Endothelial cell of umbilical vein (primary cell): ENCODE results near the gene FOXL3. TPM values are rescaled to one million over a fixed set of nuclear protein-coding genes. Genes with fewer than 3 reads are reported as not detected.

Source experiments
- BruUV-seq: library from RNA; stranded (reverse); fragments of 400-500 nt; replicated peaks from 2 replicates; lab custom pipeline; 2021; lab: Mats Ljungman, UMichigan
- CTCF ChIA-PET: fragments of 300-600, 350-600 bp; sonication (Branson Sonifier 250); formaldehyde crosslinking; loops from one replicate; lab custom pipeline; 2021; ENCODE audit warnings: antibody characterized with exemption, inconsistent platforms; lab: Charles Lee
- POLR2A ChIA-PET: fragments of 300-600, 350-600 bp; sonication (Branson Sonifier 250); formaldehyde crosslinking; loops from one replicate; lab custom pipeline; 2021; ENCODE audit warnings: antibody characterized with exemption, inconsistent platforms; lab: Charles Lee
- DNase-seq: peaks from one replicate; pipeline ENCODE4 v3.0.0-alpha.2; 2011; ENCODE audit warnings: low read depth, low spot score
- FAIRE-seq: peaks from 2 replicates; lab custom pipeline; 2011; peaks lifted over from hg19 to GRCh38; lab: Jason Lieb, UNC
- H2AFZ ChIP-seq: 2 replicates; pipeline ENCODE4 v1.6.0; 2012; ENCODE audit warnings: low read depth, low read length, control low read depth, inconsistent platforms
- H3K27ac ChIP-seq: 2 replicates; pipeline ENCODE4 v1.5.1; 2011; ENCODE audit warnings: low read depth, mild to moderate bottlenecking, control low read depth, low read length, moderate library complexity; ENCODE audit not compliant: insufficient read depth
- H3K27me3 ChIP-seq, 2 experiments: 2 replicates each; pipeline versions ENCODE4 v1.6.0 to v1.6.1; 2011; ENCODE audit warnings: low read length in 2 of 2, mixed read lengths in 1 of 2; ENCODE audit not compliant: control insufficient read depth in 2 of 2, insufficient read depth in 2 of 2
- H3K36me3 ChIP-seq, 2 experiments: 2 replicates in 1 of 2; 3 replicates in 1 of 2; pipeline ENCODE4 v1.5.1; 2011; ENCODE audit warnings: low read length in 2 of 2, mild to moderate bottlenecking in 1 of 2, moderate library complexity in 1 of 2; ENCODE audit not compliant: control insufficient read depth in 2 of 2, insufficient read depth in 2 of 2; ENCODE audit errors: extremely low read depth in 1 of 2
- H3K4me1 ChIP-seq: 3 replicates; pipeline ENCODE4 v1.5.1; 2011; ENCODE audit warnings: mild to moderate bottlenecking, low read length; ENCODE audit not compliant: control insufficient read depth, insufficient read depth; ENCODE audit errors: extremely low read depth
- H3K4me2 ChIP-seq: 2 replicates; pipeline ENCODE4 v1.6.1; 2011; ENCODE audit warnings: low read length, control low read depth, mixed read lengths; ENCODE audit not compliant: insufficient read depth
- H3K4me3 ChIP-seq, 3 experiments: fragments of 200-600 bp in 1 of 3; sonication (generic), shearing (Covaris generic) in 1 of 3; replicated peaks in 1 of 3; 2 replicates each; pipeline ENCODE4 v1.5.1; 2011 to 2016; ENCODE audit warnings: control low read depth in 3 of 3, low read length in 3 of 3, mild to moderate bottlenecking in 2 of 3, inconsistent platforms in 1 of 3, low read depth in 1 of 3, moderate library complexity in 1 of 3; ENCODE audit not compliant: insufficient read depth in 1 of 3
- H3K79me2 ChIP-seq: 2 replicates; pipeline ENCODE4 v1.6.0; 2012; ENCODE audit warnings: low read length, inconsistent platforms; ENCODE audit not compliant: control insufficient read depth, insufficient read depth
- H3K9ac ChIP-seq: replicated peaks from 2 replicates; pipeline ENCODE3; 2011; ENCODE audit warnings: low read length, control low read depth; ENCODE audit not compliant: insufficient read depth; ENCODE audit errors: extremely low read depth
- H3K9me1 ChIP-seq: replicated peaks from 3 replicates; pipeline ENCODE4 v1.6.0; 2011; ENCODE audit warnings: mild to moderate bottlenecking, low read length; ENCODE audit not compliant: control insufficient read depth, insufficient read depth; ENCODE audit errors: extremely low read depth
- H3K9me3 ChIP-seq: replicated peaks from 2 replicates; pipeline ENCODE4 v1.5.1; 2012; ENCODE audit warnings: low read length, inconsistent platforms; ENCODE audit not compliant: control insufficient read depth, insufficient read depth
- H4K20me1 ChIP-seq: replicated peaks from 2 replicates; pipeline ENCODE3; 2011; ENCODE audit warnings: mild to moderate bottlenecking, low read length; ENCODE audit not compliant: control insufficient read depth, insufficient read depth; ENCODE audit errors: extremely low read depth
- EZH2 ChIP-seq: IDR thresholded peaks from 2 replicates; pipeline ENCODE4 v1.6.1; 2012; ENCODE audit warnings: borderline replicate concordance, low read depth, mild to moderate bottlenecking, moderate library complexity, low read length, inconsistent platforms; ENCODE audit not compliant: severe bottlenecking
- FOS ChIP-seq: IDR thresholded peaks from 2 replicates; pipeline ENCODE4 v1.6.1; 2011; ENCODE audit warnings: mild to moderate bottlenecking, low read length, moderate library complexity, borderline replicate concordance; ENCODE audit not compliant: insufficient read depth
- GATA2 ChIP-seq: IDR thresholded peaks from 2 replicates; pipeline ENCODE4 v1.7.0; 2011; ENCODE audit warnings: low read depth, mild to moderate bottlenecking, moderate library complexity, mixed read lengths, low read length; ENCODE audit not compliant: insufficient read length, insufficient read depth
- JUN ChIP-seq: IDR thresholded peaks from 2 replicates; pipeline ENCODE4 v1.6.1; 2011; ENCODE audit warnings: borderline replicate concordance, low read depth; ENCODE audit not compliant: insufficient read length, insufficient read depth
- MAX ChIP-seq: IDR thresholded peaks from 2 replicates; pipeline ENCODE4 v1.6.1; 2011; ENCODE audit not compliant: insufficient read depth, insufficient read length
- MYC ChIP-seq: IDR thresholded peaks from one replicate; pipeline ENCODE4 v1.6.1; 2011; ENCODE audit warnings: mild to moderate bottlenecking, low read depth, low read length
- POLR2A ChIP-seq: IDR thresholded peaks from 2 replicates; pipeline ENCODE4 v1.6.1; 2012; ENCODE audit warnings: low read depth, mild to moderate bottlenecking, control low read depth, low read length
- POLR2AphosphoS5 ChIP-seq: IDR thresholded peaks from 2 replicates; pipeline ENCODE4 v1.6.1; 2012; ENCODE audit warnings: low read depth, mild to moderate bottlenecking, control low read depth, low read length, moderate library complexity; ENCODE audit not compliant: insufficient read depth
- dilution Hi-C: fragments of 300-500 bp; cut with MboI; formaldehyde crosslinking; loops from one replicate; pipeline ENCODE4 v1.15.0; 2019; ENCODE audit warnings: low sequenced_read_pairs; ENCODE audit not compliant: extremely low pct_ligation_motif_present
- intact Hi-C: fragments of 100-400 bp; cut with micrococcal nuclease; formaldehyde crosslinking; loops from one replicate; pipeline ENCODE4 v1.10.0; 2022
- polyA plus RNA-seq, 4 experiments: library from polyadenylated mRNA; depleted of rRNA in 3 of 4; stranded (reverse) in 3 of 4; unstranded in 1 of 4; fragments of >200 nt; gene quantifications; 2 replicates each; pipeline versions ENCODE4 v1.2.1 to v1.2.3, GENCODE V29; 2011 to 2012; ENCODE audit warnings: missing spikeins in 1 of 4
- total RNA-seq: library from RNA; stranded (reverse); gene quantifications from 2 replicates; pipeline ENCODE4 v1.2.3, GENCODE V29; 2021
- TF ChIP-seq, protein P1 (sequence below), 2 donors: IDR thresholded peaks; 1 replicate in 1 of 2; 2 replicates in 1 of 2; pipeline ENCODE4 v1.5.1; 2011; ENCODE audit warnings: low read length in 2 of 2, mild to moderate bottlenecking in 2 of 2, moderate library complexity in 2 of 2, control low read depth in 1 of 2, inconsistent platforms in 1 of 2, low read depth in 1 of 2; ENCODE audit not compliant: insufficient read depth in 1 of 2; ENCODE audit errors: extremely low read depth in 1 of 2

Gene FOXL3
- total and polyA plus RNA-seq, 2 donors (not counting 3 experiments of a cell fraction or from before 2014, with no cell fraction given): not detected

GRCh38 chr7:327991-328702 is 38.2 kb downstream of the FOXL3 start:
- Histone ChIP-seq H3K4me2 (no peak overlapping the region), H3K9me3 (no peaks in the 10 kb centered on the region), H4K20me1 (no peaks in the 10 kb centered on the region), H3K27me3 (peaks cover 0 to 2% of the 10 kb centered on the region in 2 experiments), H3K9ac (no peak overlapping the region), H3K79me2 (no peaks in the 10 kb centered on the region), H3K9me1 (no peaks in the 10 kb centered on the region), H3K4me1 (no peaks in the 10 kb centered on the region), H3K36me3 (no peaks in the 10 kb centered on the region), H3K27ac (no peak overlapping the region), H3K4me3 (no peak overlapping the region), H2AFZ (no peak overlapping the region)
- DNase-seq: no peak
- BruUV-seq: no TSS peak
- ChIA-PET POLR2A (no interaction called here), CTCF (no interaction called here)
- TF ChIP-seq EZH2 (no peak), GATA2 (no peak), POLR2A (no peak), MYC (no peak), MAX (no peak), FOS (no peak), POLR2AphosphoS5 (no peak), JUN (no peak)
- TF ChIP-seq, protein P1, sequence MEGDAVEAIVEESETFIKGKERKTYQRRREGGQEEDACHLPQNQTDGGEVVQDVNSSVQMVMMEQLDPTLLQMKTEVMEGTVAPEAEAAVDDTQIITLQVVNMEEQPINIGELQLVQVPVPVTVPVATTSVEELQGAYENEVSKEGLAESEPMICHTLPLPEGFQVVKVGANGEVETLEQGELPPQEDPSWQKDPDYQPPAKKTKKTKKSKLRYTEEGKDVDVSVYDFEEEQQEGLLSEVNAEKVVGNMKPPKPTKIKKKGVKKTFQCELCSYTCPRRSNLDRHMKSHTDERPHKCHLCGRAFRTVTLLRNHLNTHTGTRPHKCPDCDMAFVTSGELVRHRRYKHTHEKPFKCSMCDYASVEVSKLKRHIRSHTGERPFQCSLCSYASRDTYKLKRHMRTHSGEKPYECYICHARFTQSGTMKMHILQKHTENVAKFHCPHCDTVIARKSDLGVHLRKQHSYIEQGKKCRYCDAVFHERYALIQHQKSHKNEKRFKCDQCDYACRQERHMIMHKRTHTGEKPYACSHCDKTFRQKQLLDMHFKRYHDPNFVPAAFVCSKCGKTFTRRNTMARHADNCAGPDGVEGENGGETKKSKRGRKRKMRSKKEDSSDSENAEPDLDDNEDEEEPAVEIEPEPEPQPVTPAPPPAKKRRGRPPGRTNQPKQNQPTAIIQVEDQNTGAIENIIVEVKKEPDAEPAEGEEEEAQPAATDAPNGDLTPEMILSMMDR (IDR thresholded peaks at IDR 0.05; ENCODE audit: extremely low read depth in 1 of 2, insufficient read depth in 1 of 2, low read depth in 1 of 2, low read length in 2 of 2): no peak
- no peak for FAIRE-seq
- intact Hi-C loops: no loop called here
- dilution Hi-C loops: no loop called here
